HFFc6 (cell line): ENCODE measurements around the gene AATK. TPM values are rescaled to one million over a fixed set of nuclear protein-coding genes. Genes with fewer than 3 reads are reported as not detected.

Source experiments
- DNase-seq: peaks from one replicate; pipeline ENCODE4 v3.0.0-alpha.2; 2018
- H3K27ac Mint-ChIP-seq: 2 replicates; pipeline ENCODE4 v1.8.0; 2020; ENCODE audit warnings: mild to moderate bottlenecking, mixed read lengths
- H3K27me3 Mint-ChIP-seq: 2 replicates; pipeline ENCODE4 v1.8.0; 2021; ENCODE audit warnings: mild to moderate bottlenecking, moderate library complexity, mixed read lengths; ENCODE audit not compliant: insufficient read depth
- H3K36me3 Mint-ChIP-seq: 2 replicates; pipeline ENCODE4 v1.8.0; 2021; ENCODE audit warnings: low read depth, mixed read lengths
- H3K4me1 Mint-ChIP-seq: 2 replicates; pipeline ENCODE4 v1.8.0; 2020; ENCODE audit warnings: low read depth, mixed read lengths
- H3K4me3 Mint-ChIP-seq: 2 replicates; pipeline ENCODE4 v1.8.0; 2020; ENCODE audit warnings: mild to moderate bottlenecking, moderate library complexity, mixed read lengths
- H3K9me3 Mint-ChIP-seq: 2 replicates; pipeline ENCODE4 v1.8.0; 2020; ENCODE audit warnings: mild to moderate bottlenecking, mixed read lengths
- total RNA-seq, 6 experiments: library from RNA; stranded (reverse); fragmentation: NEBNext Ultra II Directional; extraction: Animal tissue kit (Norgen Biotek cat#: 25700); gene quantifications; 2 replicates in 1 of 6; 3 replicates in 5 of 6; pipeline ENCODE4 v1.2.3, GENCODE V29; 2021
- TF ChIP-seq, protein P1 (sequence below): fragments of 200-600 bp; sonication (generic); IDR thresholded peaks from 2 replicates; pipeline ENCODE4 v1.5.0; 2021; ENCODE audit warnings: antibody characterized with exemption, mild to moderate bottlenecking

The AATK gene
- total RNA-seq, 6 experiments from 2014 or later: 0.15 to 0.59 (median 0.38) TPM

DNA sequence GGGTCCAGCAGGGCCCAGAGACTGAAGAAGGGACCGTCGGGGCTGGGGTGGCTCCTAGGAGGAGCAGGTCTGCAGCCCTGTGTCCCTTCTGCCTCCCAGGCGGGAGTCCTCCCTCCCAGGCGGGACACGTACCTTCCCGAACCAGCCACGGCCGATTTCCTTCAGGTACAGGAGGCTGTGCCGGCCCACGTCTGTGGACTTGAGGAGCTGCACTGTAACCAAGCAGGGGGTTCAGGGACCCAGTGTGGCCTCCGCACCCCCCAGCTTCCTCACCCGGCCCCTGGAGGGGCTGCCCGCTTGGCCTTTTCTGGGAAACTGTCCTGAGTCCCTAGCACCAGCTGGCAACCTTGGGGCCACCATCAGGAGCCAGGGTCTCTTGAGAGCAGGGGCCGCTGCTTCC lies 37.7 kb downstream of the AATK start:
- Mint-ChIP-seq H3K36me3 (no peaks in the 10 kb centered on the region), H3K4me3 (no peak overlapping the region), H3K4me1 (no peaks in the 10 kb centered on the region), H3K27ac (no peak overlapping the region), H3K9me3 (no peaks in the 10 kb centered on the region), H3K27me3 (no peaks in the 10 kb centered on the region; the same call in 1 of the 2 replicates)
- TF ChIP-seq, protein P1, sequence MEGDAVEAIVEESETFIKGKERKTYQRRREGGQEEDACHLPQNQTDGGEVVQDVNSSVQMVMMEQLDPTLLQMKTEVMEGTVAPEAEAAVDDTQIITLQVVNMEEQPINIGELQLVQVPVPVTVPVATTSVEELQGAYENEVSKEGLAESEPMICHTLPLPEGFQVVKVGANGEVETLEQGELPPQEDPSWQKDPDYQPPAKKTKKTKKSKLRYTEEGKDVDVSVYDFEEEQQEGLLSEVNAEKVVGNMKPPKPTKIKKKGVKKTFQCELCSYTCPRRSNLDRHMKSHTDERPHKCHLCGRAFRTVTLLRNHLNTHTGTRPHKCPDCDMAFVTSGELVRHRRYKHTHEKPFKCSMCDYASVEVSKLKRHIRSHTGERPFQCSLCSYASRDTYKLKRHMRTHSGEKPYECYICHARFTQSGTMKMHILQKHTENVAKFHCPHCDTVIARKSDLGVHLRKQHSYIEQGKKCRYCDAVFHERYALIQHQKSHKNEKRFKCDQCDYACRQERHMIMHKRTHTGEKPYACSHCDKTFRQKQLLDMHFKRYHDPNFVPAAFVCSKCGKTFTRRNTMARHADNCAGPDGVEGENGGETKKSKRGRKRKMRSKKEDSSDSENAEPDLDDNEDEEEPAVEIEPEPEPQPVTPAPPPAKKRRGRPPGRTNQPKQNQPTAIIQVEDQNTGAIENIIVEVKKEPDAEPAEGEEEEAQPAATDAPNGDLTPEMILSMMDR: no peak
- no peak for DNase-seq

DNA sequence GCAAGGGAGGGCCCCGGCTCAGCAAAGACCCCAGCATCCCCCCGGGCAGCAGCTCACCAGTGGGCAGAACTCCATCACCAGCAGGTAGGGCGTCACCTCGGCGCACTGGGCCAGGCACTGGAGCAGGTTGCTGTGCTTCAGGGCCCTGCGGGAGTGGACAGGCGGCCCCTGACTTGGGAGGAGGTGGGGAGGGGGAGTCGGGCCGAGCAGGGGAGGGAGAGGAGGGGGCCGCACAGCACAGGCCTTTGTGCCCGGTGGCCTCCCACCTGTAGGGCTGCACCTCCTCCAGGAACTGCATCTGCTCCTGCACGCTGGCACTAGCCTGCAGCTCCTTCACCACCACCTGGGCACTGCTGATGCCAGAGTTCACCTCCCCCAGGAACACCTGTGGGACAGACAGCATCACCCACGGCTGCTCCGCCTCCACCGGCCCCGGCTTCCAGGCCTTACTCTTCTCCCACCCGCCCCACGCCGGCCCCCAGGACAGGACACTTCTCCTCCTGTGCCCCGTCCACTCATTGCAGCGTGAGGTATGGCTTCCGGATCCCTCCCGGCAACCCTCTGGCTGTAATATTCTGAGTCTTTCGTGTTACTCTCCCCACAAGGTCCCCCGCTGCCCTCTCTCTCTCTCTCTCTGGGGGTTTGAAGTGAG lies 38.4 kb downstream of the AATK start:
- no peak overlapping the region for H3K27ac Mint-ChIP-seq
- H3K4me3 Mint-ChIP-seq: no peak overlapping the region
- TF ChIP-seq, protein P1: no peak
- no peak for DNase-seq
- H3K4me1 Mint-ChIP-seq: no peaks in the 10 kb centered on the region
- H3K9me3 Mint-ChIP-seq: no peaks in the 10 kb centered on the region
- H3K27me3 Mint-ChIP-seq: no peaks in the 10 kb centered on the region; the same call in 1 of the 2 replicates
- H3K36me3 Mint-ChIP-seq: no peaks in the 10 kb centered on the region

DNA sequence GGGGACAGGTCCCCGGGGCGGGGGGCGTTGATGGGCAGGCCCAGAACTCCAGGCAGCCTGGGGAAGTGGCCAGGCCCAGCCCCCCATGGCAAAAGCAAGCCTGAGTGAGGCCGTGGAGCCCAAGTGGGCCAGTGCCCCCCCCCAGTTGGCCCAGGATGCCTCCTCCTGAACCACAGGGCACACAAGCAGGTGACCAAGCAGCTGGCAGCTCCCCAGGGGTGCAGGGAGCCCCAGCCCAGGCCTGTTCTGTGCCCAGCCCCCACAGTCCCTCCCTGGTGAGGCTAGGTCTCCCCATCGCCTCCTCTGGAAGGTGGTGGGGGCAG lies 38.9 kb downstream of the AATK start:
- Mint-ChIP-seq H3K27me3 (no peaks in the 10 kb centered on the region; the same call in 1 of the 2 replicates), H3K4me3 (no peak overlapping the region), H3K9me3 (no peaks in the 10 kb centered on the region), H3K36me3 (no peaks in the 10 kb centered on the region), H3K4me1 (no peaks in the 10 kb centered on the region), H3K27ac (no peak overlapping the region)
- TF ChIP-seq, protein P1: no peak
- DNase-seq: no peak

DNA sequence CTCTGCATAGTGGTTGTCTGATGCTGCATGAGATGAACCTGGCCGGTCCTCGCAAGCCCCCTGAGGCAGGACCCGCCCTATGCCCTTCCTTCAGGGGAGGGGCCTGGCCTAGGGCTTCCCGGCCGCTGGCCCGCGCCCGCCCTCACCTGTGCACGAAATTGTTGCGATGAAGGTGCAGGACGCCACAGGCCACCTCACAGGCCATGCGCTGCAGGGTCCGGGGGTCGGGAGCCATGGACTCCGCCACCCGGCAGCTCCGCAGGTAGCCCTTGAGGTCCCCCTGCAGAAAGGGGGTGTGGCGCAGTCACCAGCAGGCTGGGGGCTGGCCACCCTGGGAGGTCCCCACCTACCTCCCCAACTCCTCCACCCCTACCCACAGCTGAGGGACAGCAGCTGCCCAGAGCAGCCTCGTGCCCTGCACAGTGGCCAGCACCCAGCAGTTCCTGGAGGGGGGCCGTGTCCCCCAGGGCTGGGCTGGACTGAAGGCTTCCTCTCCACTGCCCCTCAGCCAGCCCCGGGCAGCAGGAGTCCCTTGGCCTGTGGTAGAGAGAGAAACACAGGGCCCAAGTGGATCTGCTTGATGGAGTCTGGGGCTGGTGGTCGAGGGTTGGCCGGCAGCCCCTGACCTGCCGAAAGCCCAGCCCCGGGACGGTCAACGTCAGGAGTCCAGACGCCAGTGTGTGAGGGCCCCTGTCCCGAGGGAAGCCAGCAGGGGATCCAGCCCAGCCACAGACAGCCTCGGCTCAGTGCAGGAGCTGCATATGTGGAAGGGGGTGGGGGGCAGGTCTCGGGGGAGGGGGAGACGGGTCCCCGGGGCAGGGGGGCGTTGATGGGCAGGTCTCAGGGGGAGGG lies 39.5 kb downstream of the AATK start:
- no peaks in the 10 kb centered on the region for H3K4me1 Mint-ChIP-seq
- no peak overlapping the region for H3K4me3 Mint-ChIP-seq
- H3K36me3 Mint-ChIP-seq: no peaks in the 10 kb centered on the region
- H3K27me3 Mint-ChIP-seq: no peaks in the 10 kb centered on the region; the same call in 1 of the 2 replicates
- H3K27ac Mint-ChIP-seq: no peak overlapping the region
- no peak for DNase-seq
- TF ChIP-seq, protein P1: no peak
- H3K9me3 Mint-ChIP-seq: no peaks in the 10 kb centered on the region

DNA sequence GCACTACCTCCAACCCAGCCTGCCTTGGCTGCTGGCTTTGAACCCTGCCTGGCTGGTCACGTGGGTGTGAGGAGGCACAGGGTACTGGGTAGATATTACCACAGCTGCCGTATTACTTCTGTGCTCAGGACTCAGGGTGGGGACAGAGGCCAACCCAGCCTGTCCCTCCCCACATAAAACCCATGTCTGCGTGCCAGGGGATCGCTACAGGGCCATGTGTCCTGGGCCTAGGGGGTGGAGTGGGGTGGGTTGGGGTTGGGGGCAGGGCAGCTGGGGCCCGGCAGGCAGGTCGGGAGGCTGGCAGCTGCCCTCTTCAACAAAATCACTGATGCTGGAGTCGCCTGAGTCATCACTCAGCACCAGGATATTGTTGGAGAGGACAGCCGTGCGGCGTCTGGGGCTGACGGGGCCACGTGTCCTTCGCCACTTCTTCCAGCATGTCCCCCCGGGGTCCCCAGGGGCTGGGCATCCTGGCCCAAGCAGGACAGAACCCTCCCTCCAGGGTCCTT lies 40.4 kb downstream of the AATK start:
- Mint-ChIP-seq H3K9me3 (no peaks in the 10 kb centered on the region), H3K4me1 (no peaks in the 10 kb centered on the region), H3K27me3 (no peaks in the 10 kb centered on the region; the same call in 1 of the 2 replicates), H3K4me3 (no peak overlapping the region), H3K36me3 (no peaks in the 10 kb centered on the region), H3K27ac (no peak overlapping the region)
- TF ChIP-seq, protein P1: no peak
- DNase-seq: no peak
